OCI-LY7 (cell line): ENCODE data around the gene LRRK1. TPM values are rescaled to one million over a fixed set of nuclear protein-coding genes. Genes with fewer than 3 reads are reported as not detected.

ENCODE experiments used
- BruUV-seq: library from RNA; stranded (reverse); fragments of 400-500 nt; replicated peaks from 2 replicates; lab custom pipeline; 2021; lab: Mats Ljungman, UMichigan
- CTCF ChIA-PET: fragments of 300-600 bp; sonication (Branson Sonifier 250); formaldehyde crosslinking; loops from one replicate; lab custom pipeline; 2022; ENCODE audit warnings: antibody characterized with exemption; ENCODE audit not compliant: unreplicated experiment; lab: Charles Lee
- POLR2A ChIA-PET: fragments of 300-600 bp; sonication (Branson Sonifier 250); formaldehyde crosslinking; loops from one replicate; lab custom pipeline; 2022; ENCODE audit warnings: antibody characterized with exemption; lab: Charles Lee
- DNase-seq: peaks from one replicate; pipeline ENCODE4 v3.0.0-alpha.2; 2015; ENCODE audit warnings: low spot score
- H2AFZ ChIP-seq: fragments of 200-600 bp; sonication (generic), shearing (Covaris generic); 2 replicates; pipeline ENCODE4 v1.6.1; 2014; ENCODE audit warnings: mild to moderate bottlenecking, antibody characterized with exemption, low read length, moderate library complexity
- H3K27ac ChIP-seq: fragments of 200-600 bp; sonication (generic); 2 replicates; pipeline ENCODE4 v1.5.1; 2014; ENCODE audit warnings: mixed run types, low read depth, mild to moderate bottlenecking, moderate library complexity, low read length, inconsistent platforms; ENCODE audit not compliant: poor library complexity, severe bottlenecking
- H3K36me3 ChIP-seq: fragments of 200-600 bp; sonication (generic); 2 replicates; pipeline ENCODE4 v1.6.1; 2014; ENCODE audit warnings: mild to moderate bottlenecking, antibody characterized with exemption, low read length, moderate library complexity, mixed read lengths; ENCODE audit not compliant: insufficient read depth
- H3K4me1 ChIP-seq: fragments of 200-600 bp; sonication (generic); 2 replicates; pipeline ENCODE4 v1.5.1; 2014; ENCODE audit warnings: mild to moderate bottlenecking, low read length; ENCODE audit not compliant: insufficient read depth, poor library complexity, severe bottlenecking
- H3K4me2 ChIP-seq: fragments of 200-600 bp; sonication (generic); 2 replicates; pipeline ENCODE4 v1.6.1; 2014; ENCODE audit warnings: mild to moderate bottlenecking, low read length
- H3K4me3 ChIP-seq: fragments of 200-600 bp; sonication (generic); 2 replicates; pipeline ENCODE4 v1.5.1; 2014; ENCODE audit warnings: mild to moderate bottlenecking, low read depth, low read length; ENCODE audit not compliant: poor library complexity, severe bottlenecking
- H3K79me2 ChIP-seq: fragments of 200-600 bp; sonication (generic); 2 replicates; pipeline ENCODE4 v1.6.1; 2016; ENCODE audit warnings: low read depth, mild to moderate bottlenecking, low read length, moderate library complexity, mixed read lengths; ENCODE audit not compliant: insufficient read depth
- H3K9me2 ChIP-seq: fragments of 200-600 bp; sonication (generic); 2 replicates; pipeline ENCODE4 v1.6.1; 2016; ENCODE audit warnings: mild to moderate bottlenecking, low read length, mixed read lengths; ENCODE audit not compliant: insufficient read depth
- H3K9me3 ChIP-seq: fragments of 200-600 bp; sonication (generic); 2 replicates; pipeline ENCODE4 v1.6.1; 2014; ENCODE audit warnings: mild to moderate bottlenecking, mixed run types, low read length, mixed read lengths
- H4K20me1 ChIP-seq: fragments of 200-600 bp; sonication (generic); 2 replicates; pipeline ENCODE4 v1.6.1; 2014; ENCODE audit warnings: mild to moderate bottlenecking, antibody characterized with exemption, low read length, moderate library complexity, mixed read lengths; ENCODE audit not compliant: insufficient read depth
- EZH2phosphoT487 ChIP-seq: fragments of 200-600 bp; sonication (generic); IDR thresholded peaks from 2 replicates; pipeline ENCODE4 v1.6.1; 2018; ENCODE audit warnings: low read depth, borderline replicate concordance, mild to moderate bottlenecking, mixed run types, antibody characterized with exemption, low read length, moderate library complexity, mixed read lengths
- intact Hi-C: fragments of 100-400 bp; cut with micrococcal nuclease; formaldehyde crosslinking; loops from one replicate; pipeline ENCODE4 v1.10.0; 2022; ENCODE audit not compliant: unreplicated experiment
- total RNA-seq, 2 experiments: library from RNA; depleted of rRNA in 1 of 2; stranded (reverse); fragments of >200 nt in 1 of 2; shearing (Covaris generic) in 1 of 2; gene quantifications; 2 replicates each; pipeline ENCODE4 v1.2.3, GENCODE V29; 2014 to 2022
- TF ChIP-seq, protein P1 (sequence below): fragments of 200-600 bp; sonication (generic); conservative IDR thresholded peaks from 2 replicates; pipeline ENCODE4 v1.5.1; 2014; ENCODE audit warnings: mild to moderate bottlenecking, antibody characterized with exemption, low read length, moderate library complexity, mixed read lengths

The LRRK1 gene
- total RNA-seq, 2 experiments from 2014 or later: 92.3 to 233 TPM

DNA sequence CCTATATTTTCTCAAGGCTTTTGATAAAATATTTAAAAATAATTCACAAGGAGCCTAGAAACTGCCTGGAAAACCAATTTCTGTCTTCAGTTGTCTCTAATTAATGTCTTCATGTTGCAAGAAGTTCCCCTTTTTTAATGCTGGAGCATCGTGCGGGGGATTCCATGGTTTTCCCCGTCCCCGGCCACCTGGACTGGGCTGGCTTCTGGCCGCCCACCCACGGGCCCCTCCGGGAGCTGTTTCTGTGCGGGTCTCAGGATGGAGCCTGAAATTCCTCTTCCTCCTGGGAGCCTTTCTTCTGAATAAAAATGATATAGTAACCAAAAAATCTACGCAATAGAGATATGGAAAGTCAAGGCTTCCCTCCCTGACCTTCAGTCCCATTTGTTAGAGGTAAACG lies 8.1 kb upstream of the LRRK1 start:
- CTCF ChIA-PET: no interaction called here
- no peaks in the 10 kb centered on the region for H3K9me2 ChIP-seq
- no peak overlapping the region for H3K27ac ChIP-seq
- BruUV-seq: no TSS peak
- H3K79me2 ChIP-seq: peaks cover 42% of the 10 kb centered on the region
- H3K4me2 ChIP-seq: no peak overlapping the region
- no peak overlapping the region for H2AFZ ChIP-seq
- H3K36me3 ChIP-seq: peaks cover 58% of the 10 kb centered on the region
- no peak for DNase-seq
- H3K4me1 ChIP-seq: peaks cover 13% of the 10 kb centered on the region
- H3K9me3 ChIP-seq: peaks cover 11% of the 10 kb centered on the region; the same call in 1 of the 2 replicates
- POLR2A ChIA-PET: no interaction called here
- TF ChIP-seq, protein P1, sequence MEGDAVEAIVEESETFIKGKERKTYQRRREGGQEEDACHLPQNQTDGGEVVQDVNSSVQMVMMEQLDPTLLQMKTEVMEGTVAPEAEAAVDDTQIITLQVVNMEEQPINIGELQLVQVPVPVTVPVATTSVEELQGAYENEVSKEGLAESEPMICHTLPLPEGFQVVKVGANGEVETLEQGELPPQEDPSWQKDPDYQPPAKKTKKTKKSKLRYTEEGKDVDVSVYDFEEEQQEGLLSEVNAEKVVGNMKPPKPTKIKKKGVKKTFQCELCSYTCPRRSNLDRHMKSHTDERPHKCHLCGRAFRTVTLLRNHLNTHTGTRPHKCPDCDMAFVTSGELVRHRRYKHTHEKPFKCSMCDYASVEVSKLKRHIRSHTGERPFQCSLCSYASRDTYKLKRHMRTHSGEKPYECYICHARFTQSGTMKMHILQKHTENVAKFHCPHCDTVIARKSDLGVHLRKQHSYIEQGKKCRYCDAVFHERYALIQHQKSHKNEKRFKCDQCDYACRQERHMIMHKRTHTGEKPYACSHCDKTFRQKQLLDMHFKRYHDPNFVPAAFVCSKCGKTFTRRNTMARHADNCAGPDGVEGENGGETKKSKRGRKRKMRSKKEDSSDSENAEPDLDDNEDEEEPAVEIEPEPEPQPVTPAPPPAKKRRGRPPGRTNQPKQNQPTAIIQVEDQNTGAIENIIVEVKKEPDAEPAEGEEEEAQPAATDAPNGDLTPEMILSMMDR: no peak
- no peak for TF ChIP-seq EZH2phosphoT487
- H3K4me3 ChIP-seq: no peak overlapping the region
- H4K20me1 ChIP-seq: no peaks in the 10 kb centered on the region
- intact Hi-C loops: no loop called here

DNA sequence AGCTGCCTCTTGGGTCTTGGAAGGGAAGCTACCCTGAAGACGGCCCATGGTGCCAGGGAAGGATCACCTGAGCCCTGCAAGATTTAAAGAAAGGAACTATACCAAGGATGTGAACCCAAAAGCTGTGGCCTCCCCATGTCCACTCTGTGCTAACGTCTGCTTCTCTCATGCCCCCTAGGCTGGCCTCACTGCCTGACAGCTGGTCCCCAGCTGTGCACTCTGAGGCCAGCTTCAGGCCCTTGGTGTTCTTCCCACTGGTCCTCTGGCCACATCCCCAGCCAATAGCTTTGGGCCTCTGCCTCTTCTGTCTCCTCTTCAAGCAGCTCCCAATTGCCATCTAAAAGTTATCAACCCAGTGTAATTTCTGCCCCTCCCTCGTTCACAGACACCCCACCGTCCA lies 5.2 kb upstream of the LRRK1 start:
- Histone ChIP-seq H3K4me2 (no peak overlapping the region), H3K4me3 (no peak overlapping the region), H3K79me2 (peaks cover 71% of the 10 kb centered on the region), H3K4me1 (peaks cover 25% of the 10 kb centered on the region), H2AFZ (no peak overlapping the region), H4K20me1 (no peaks in the 10 kb centered on the region), H3K27ac (no peak overlapping the region), H3K36me3 (peaks cover 81% of the 10 kb centered on the region), H3K9me3 (peaks cover 11% of the 10 kb centered on the region; the same call in 1 of the 2 replicates), H3K9me2 (no peaks in the 10 kb centered on the region)
- intact Hi-C loops: no loop called here
- ChIA-PET CTCF (no interaction called here), POLR2A (interaction anchor here (0.7 kb wide), 1 partner anchor 94 kb away, joined by 3 read pairs; no protein-coding TSS in a partner anchor)
- BruUV-seq: no TSS peak
- TF ChIP-seq EZH2phosphoT487: no peak
- TF ChIP-seq, protein P1: no peak
- DNase-seq: no peak

DNA sequence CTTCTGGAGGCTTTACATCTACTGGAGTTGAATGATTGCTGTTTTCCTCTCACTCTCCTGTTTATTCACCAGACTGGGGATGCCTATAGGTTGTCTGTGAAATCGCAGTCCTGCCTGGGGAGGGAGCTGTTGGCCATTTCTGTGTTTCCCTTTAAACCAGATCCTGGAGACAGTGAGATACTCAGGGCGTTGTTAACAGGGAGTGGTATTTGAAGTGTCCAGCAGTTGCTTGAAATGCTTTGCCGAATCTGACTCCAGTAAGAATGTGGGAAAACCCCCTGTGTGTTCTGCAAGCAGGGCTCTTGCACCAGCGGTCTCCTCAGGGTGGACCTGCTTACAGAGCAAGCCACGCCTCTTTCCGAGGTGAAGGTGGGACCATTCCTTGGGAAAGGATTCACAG lies 4.3 kb upstream of the LRRK1 start:
- BruUV-seq: no TSS peak
- DNase-seq: no peak
- Histone ChIP-seq H3K4me1 (peaks cover 25% of the 10 kb centered on the region), H3K79me2 (peaks cover 75% of the 10 kb centered on the region), H3K9me3 (peaks cover 11% of the 10 kb centered on the region; the same call in 1 of the 2 replicates), H4K20me1 (no peaks in the 10 kb centered on the region), H3K27ac (no peak overlapping the region), H3K4me3 (no peak overlapping the region), H3K4me2 (peak overlapping the region; percentile 88), H3K36me3 (peaks cover 80% of the 10 kb centered on the region), H3K9me2 (no peaks in the 10 kb centered on the region), H2AFZ (no peak overlapping the region)
- CTCF ChIA-PET: interaction anchor here (4.9 kb wide), 1 partner anchor 93 kb away, joined by 42 read pairs; no protein-coding TSS in a partner anchor
- intact Hi-C loops: no loop called here
- TF ChIP-seq EZH2phosphoT487: no peak
- TF ChIP-seq, protein P1: peak; percentile 58
- POLR2A ChIA-PET: interaction anchor here (8.9 kb wide), 1 partner anchor 14 kb away, joined by 134 read pairs; no protein-coding TSS in a partner anchor
